HEK293T (cell line): ENCODE results near the gene C1orf185.

ENCODE experiments used
- BHLHE40 ChIP-seq: fragments of 450-650 bp; IDR thresholded peaks from 2 replicates; pipeline ENCODE4 v1.6.1; 2016; ENCODE audit warnings: mild to moderate bottlenecking, moderate library complexity, borderline replicate concordance
- ELF4 ChIP-seq: fragments of 450-650 bp; IDR thresholded peaks from 2 replicates; pipeline ENCODE4 v1.6.1; 2017; ENCODE audit warnings: antibody characterized with exemption
- FOXA1 ChIP-seq: fragments of 450-650 bp; IDR thresholded peaks from 2 replicates; pipeline ENCODE4 v1.6.1; 2016; ENCODE audit warnings: mild to moderate bottlenecking
- FOXK2 ChIP-seq: fragments of 450-650 bp; IDR thresholded peaks from 2 replicates; pipeline ENCODE4 v1.6.1; 2016; ENCODE audit warnings: mild to moderate bottlenecking
- FOXM1 ChIP-seq: fragments of 450-650 bp; IDR thresholded peaks from 2 replicates; pipeline ENCODE4 v1.6.1; 2017; ENCODE audit warnings: mild to moderate bottlenecking, borderline replicate concordance
- HDGF ChIP-seq: fragments of 450-650 bp; IDR thresholded peaks from 2 replicates; pipeline ENCODE4 v1.6.1; 2017; ENCODE audit warnings: antibody characterized with exemption, borderline replicate concordance
- LEF1 ChIP-seq: fragments of 450-650 bp; IDR thresholded peaks from 2 replicates; pipeline ENCODE4 v1.6.1; 2017; ENCODE audit warnings: mild to moderate bottlenecking, borderline replicate concordance
- NFRKB ChIP-seq: fragments of 450-650 bp; IDR thresholded peaks from 2 replicates; pipeline ENCODE4 v1.6.1; 2016; ENCODE audit warnings: mild to moderate bottlenecking, moderate library complexity
- PKNOX1 ChIP-seq: fragments of 450-650 bp; IDR thresholded peaks from 2 replicates; pipeline ENCODE4 v1.6.1; 2016
- SP1 ChIP-seq: fragments of 450-650 bp; IDR thresholded peaks from 2 replicates; pipeline ENCODE4 v1.6.1; 2017

DNA sequence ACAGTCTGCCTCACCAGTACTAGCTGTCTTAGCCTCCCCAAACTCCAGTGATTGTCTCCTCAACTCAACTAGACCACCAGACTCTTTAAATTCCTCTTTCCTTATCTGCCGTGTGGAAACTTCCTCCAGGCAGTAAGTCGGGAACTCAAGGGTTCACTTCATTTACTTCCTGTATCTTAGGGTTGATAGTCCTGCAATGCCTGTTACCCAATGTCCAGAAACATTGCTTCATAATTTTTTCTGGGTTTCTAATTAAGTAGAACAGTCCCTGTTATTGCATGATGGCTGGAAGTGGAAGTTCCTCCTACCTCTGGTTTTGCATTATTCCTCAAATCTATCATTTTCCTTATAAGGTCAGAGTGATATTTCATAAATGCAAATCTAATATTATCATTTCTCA lies 73.2 kb downstream of the C1orf185 start:
- TF ChIP-seq HDGF (no peak), SP1 (no peak), FOXK2 (no peak), NFRKB (no peak), ELF4 (no peak), LEF1 (no peak), FOXA1 (no peak), PKNOX1 (no peak), BHLHE40 (no peak), FOXM1 (no peak)
